Subcutaneous abdominal adipose tissue (tissue), 5 donors: ENCODE measurements around the gene LCT.

Experiments
- H3K27ac ChIP-seq: one replicate; pipeline ENCODE4 v1.7.0; 2013; ENCODE audit warnings: low read depth, mild to moderate bottlenecking, inconsistent platforms, low read length, moderate library complexity
- H3K27me3 ChIP-seq, 5 donors: one replicate each; pipeline ENCODE4 v1.7.0; 2013; ENCODE audit warnings: low read length in 5 of 5, inconsistent platforms in 1 of 5; ENCODE audit not compliant: control insufficient read depth in 5 of 5, insufficient read depth in 4 of 5
- H3K36me3 ChIP-seq, 5 donors: one replicate each; pipeline ENCODE4 v1.7.0; 2013; ENCODE audit warnings: low read length in 5 of 5; ENCODE audit not compliant: control insufficient read depth in 5 of 5, insufficient read depth in 5 of 5
- H3K4me1 ChIP-seq, 5 donors: one replicate each; pipeline ENCODE4 v1.7.0; 2013; ENCODE audit warnings: low read length in 5 of 5, mild to moderate bottlenecking in 3 of 5, moderate library complexity in 1 of 5; ENCODE audit not compliant: control insufficient read depth in 5 of 5, insufficient read depth in 5 of 5
- H3K4me3 ChIP-seq, 5 donors: one replicate each; pipeline ENCODE4 v1.7.0; 2013; ENCODE audit warnings: low read length in 5 of 5, low read depth in 1 of 5
- H3K9ac ChIP-seq, 5 donors: one replicate each; pipeline ENCODE4 v1.7.0; 2013; ENCODE audit warnings: low read length in 5 of 5, mild to moderate bottlenecking in 4 of 5, moderate library complexity in 3 of 5
- H3K9me3 ChIP-seq, 5 donors: one replicate each; pipeline ENCODE4 v1.7.0; 2013; ENCODE audit warnings: low read length in 5 of 5; ENCODE audit not compliant: control insufficient read depth in 5 of 5
- donor health status: healthy.
- donor health status: healthy.
- donor health status: healthy.
- donor health status: healthy.
- donor health status: healthy.

LCT gene

GRCh38 chr2:135762530-135762929, 74.5 kb downstream of the LCT start:
- H3K27ac ChIP-seq, result no peak overlapping the region
- H3K4me3 ChIP-seq, result no peak overlapping the region
- peaks cover 0 to 8% (median 0%) of the 10 kb centered on the region in 5 donors for H3K4me1 ChIP-seq
- peaks cover 35 to 81% (median 68%) of the 10 kb centered on the region in 5 donors for H3K36me3 ChIP-seq
- peaks cover 0 to under 1% (median under 1%) of the 10 kb centered on the region in 5 donors for H3K9me3 ChIP-seq
- H3K27me3 ChIP-seq, result no peaks in the 10 kb centered on the region
- no peak overlapping the region for H3K9ac ChIP-seq

- Histone ChIP-seq H3K9ac (no peak overlapping the region), H3K4me1 (peaks cover 0 to 8% (median 0%) of the 10 kb centered on the region in 5 donors), H3K4me3 (no peak overlapping the region), H3K27ac (no peak overlapping the region), H3K36me3 (peaks cover 37 to 81% (median 68%) of the 10 kb centered on the region in 5 donors), H3K27me3 (no peaks in the 10 kb centered on the region), H3K9me3 (peaks cover 0 to 5% (median 5%) of the 10 kb centered on the region in 5 donors)
Measured at GRCh38 chr2:135762022-135762421, 75.0 kb downstream of the LCT start.

GRCh38 chr2:135756692-135757091, 80.3 kb downstream of the LCT start:
- Histone ChIP-seq H3K4me3 (no peak overlapping the region), H3K9ac (no peak overlapping the region), H3K9me3 (peaks cover 0 to 11% (median 8%) of the 10 kb centered on the region in 5 donors), H3K27ac (no peak overlapping the region), H3K4me1 (no peaks in the 10 kb centered on the region), H3K27me3 (no peaks in the 10 kb centered on the region), H3K36me3 (peaks cover 42 to 77% (median 67%) of the 10 kb centered on the region in 5 donors)

GRCh38 chr2:135755573-135755972, 81.4 kb downstream of the LCT start:
- H3K4me3 ChIP-seq, result no peak overlapping the region
- no peak overlapping the region for H3K27ac ChIP-seq
- no peaks in the 10 kb centered on the region for H3K27me3 ChIP-seq
- peaks cover 36 to 65% (median 56%) of the 10 kb centered on the region in 5 donors for H3K36me3 ChIP-seq
- H3K9me3 ChIP-seq, result peaks cover 0 to 11% (median 8%) of the 10 kb centered on the region in 5 donors
- H3K4me1 ChIP-seq, result no peaks in the 10 kb centered on the region
- no peak overlapping the region for H3K9ac ChIP-seq

- no peak overlapping the region for H3K27ac ChIP-seq
- H3K4me3 ChIP-seq, result no peak overlapping the region
- no peak overlapping the region for H3K9ac ChIP-seq
- H3K4me1 ChIP-seq, result peaks cover 2 to 28% (median 24%) of the 10 kb centered on the region in 5 donors
- no peaks in the 10 kb centered on the region for H3K9me3 ChIP-seq
- peaks cover 9 to 21% (median 18%) of the 10 kb centered on the region in 5 donors for H3K36me3 ChIP-seq
- H3K27me3 ChIP-seq, result no peaks in the 10 kb centered on the region
Measured at GRCh38 chr2:135745545-135745944, 91.4 kb downstream of the LCT start.

- Histone ChIP-seq H3K27ac (no peak overlapping the region), H3K4me1 (peaks cover 2 to 28% (median 24%) of the 10 kb centered on the region in 5 donors), H3K4me3 (no peak overlapping the region), H3K9ac (no peak overlapping the region), H3K36me3 (peaks cover 8 to 17% (median 14%) of the 10 kb centered on the region in 5 donors), H3K9me3 (no peaks in the 10 kb centered on the region), H3K27me3 (no peaks in the 10 kb centered on the region)
Measured at GRCh38 chr2:135744760-135745314, 92.1 kb downstream of the LCT start.

GRCh38 chr2:135743860-135744259, 93.1 kb downstream of the LCT start:
- Histone ChIP-seq H3K27ac (no peak overlapping the region), H3K4me1 (peaks cover 2 to 28% (median 24%) of the 10 kb centered on the region in 5 donors), H3K4me3 (peak overlapping the region in 1 of 5 donors; percentile 94), H3K9ac (peak overlapping the region in 2 of 5 donors; percentile 32 to 35), H3K9me3 (no peaks in the 10 kb centered on the region), H3K27me3 (no peaks in the 10 kb centered on the region), H3K36me3 (peaks cover under 1 to 9% (median 7%) of the 10 kb centered on the region in 5 donors)

GRCh38 chr2:135742325-135742757, 94.6 kb downstream of the LCT start:
- peaks cover 2 to 28% (median 24%) of the 10 kb centered on the region in 5 donors for H3K4me1 ChIP-seq
- peaks cover 0 to 1% (median 0%) of the 10 kb centered on the region in 5 donors for H3K36me3 ChIP-seq
- peak overlapping the region; percentile 97 for H3K27ac ChIP-seq
- no peaks in the 10 kb centered on the region for H3K27me3 ChIP-seq
- peak overlapping the region; percentile 98 to 100 (median 99) for H3K9ac ChIP-seq
- H3K4me3 ChIP-seq, result peak overlapping the region; percentile 76 to 94 (median 92)
- H3K9me3 ChIP-seq, result no peaks in the 10 kb centered on the region

GRCh38 chr2:135741395-135742324, 95.3 kb downstream of the LCT start, which contains the start of gene UBXN4:
TSS of gene UBXN4 (plus strand) at chr2:135741855. CDS start at chr2:135741930, 75 bp downstream.
- no peaks in the 10 kb centered on the region for H3K9me3 ChIP-seq
- H3K27ac ChIP-seq, result peak within 1 kb of the TSS; percentile 97
- no peaks in the 10 kb centered on the region for H3K36me3 ChIP-seq
- H3K4me1 ChIP-seq, result peaks cover 2 to 28% (median 24%) of the 10 kb centered on the region in 5 donors
- H3K27me3 ChIP-seq, result no peaks in the 10 kb centered on the region
- peak within 1 kb of the TSS; percentile 76 to 94 (median 92) for H3K4me3 ChIP-seq
- H3K9ac ChIP-seq, result peak within 1 kb of the TSS; percentile 98 to 100 (median 99)

GRCh38 chr2:135741043-135741394, 96.0 kb downstream of the LCT start:
- Histone ChIP-seq H3K36me3 (no peaks in the 10 kb centered on the region), H3K9me3 (no peaks in the 10 kb centered on the region), H3K4me1 (peaks cover 2 to 28% (median 24%) of the 10 kb centered on the region in 5 donors), H3K4me3 (peak overlapping the region; percentile 60 to 94 (median 92)), H3K27ac (no peak overlapping the region), H3K27me3 (no peaks in the 10 kb centered on the region), H3K9ac (no peak overlapping the region)
